Fibroblast of skin of left biceps (primary cell): ENCODE measurements around the gene OR8D1.

Experiments
- DNase-seq, 2 experiments: peaks; one replicate each; pipeline ENCODE4 v3.0.0-alpha.2; 2013; ENCODE audit warnings: low read depth in 2 of 2

Gene OR8D1

GRCh38 chr11:124313849-124314248 lies at the start of gene OR8D1:
Gene OR8D1, minus strand, starts transcription at chr11:124313949. Its CDS starts 3,183 bp downstream, at chr11:124310766.
- DNase-seq, result no peak

GRCh38 chr11:124359566-124359965 lies 45.8 kb upstream of the OR8D1 start:
- DNase-seq, result no peak

GRCh38 chr11:124346311-124346955 lies 32.7 kb upstream of the OR8D1 start:
- no peak for DNase-seq

GRCh38 chr11:124344346-124344745 lies 30.6 kb upstream of the OR8D1 start:
- no peak for DNase-seq

- DNase-seq, result no peak
Measured at GRCh38 chr11:124340142-124340447, 26.3 kb upstream of the OR8D1 start.

- DNase-seq, result no peak
Measured at GRCh38 chr11:124339396-124340141, 25.8 kb upstream of the OR8D1 start.

- no peak for DNase-seq
Measured at GRCh38 chr11:124331873-124332272, 18.1 kb upstream of the OR8D1 start.

GRCh38 chr11:124329787-124330478 lies 16.2 kb upstream of the OR8D1 start:
- DNase-seq, result no peak

GRCh38 chr11:124327775-124328174 lies 14.0 kb upstream of the OR8D1 start:
- no peak for DNase-seq

GRCh38 chr11:124322356-124322755 lies 8.6 kb upstream of the OR8D1 start:
- no peak for DNase-seq

- no peak for DNase-seq
Measured at GRCh38 chr11:124320097-124320496, 6.3 kb upstream of the OR8D1 start, which contains the start of gene OR8D2. Gene OR8D2, minus strand, starts transcription at chr11:124320197. Its CDS starts 0 bp downstream, at chr11:124320197.

- DNase-seq, result no peak
Measured at GRCh38 chr11:124315052-124315451, 1.3 kb upstream of the OR8D1 start.

GRCh38 chr11:124313131-124313530 lies 618 bp downstream of the OR8D1 start:
- DNase-seq, result no peak

GRCh38 chr11:124311670-124312069 lies 2.1 kb downstream of the OR8D1 start:
- DNase-seq, result no peak

- DNase-seq, result no peak
Measured at GRCh38 chr11:124311269-124311668, 2.5 kb downstream of the OR8D1 start.

GRCh38 chr11:124310721-124311120 lies 3.0 kb downstream of the OR8D1 start:
- no peak for DNase-seq

- no peak for DNase-seq
Measured at GRCh38 chr11:124307093-124307492, 6.7 kb downstream of the OR8D1 start.

GRCh38 chr11:124302347-124303125 lies 11.2 kb downstream of the OR8D1 start:
- no peak for DNase-seq

- DNase-seq, result peak in 1 of 2 experiments; percentile 19
Measured at GRCh38 chr11:124301548-124301947, 12.2 kb downstream of the OR8D1 start.

GRCh38 chr11:124297921-124298320 lies 15.8 kb downstream of the OR8D1 start:
- DNase-seq, result peak in 1 of 2 experiments; percentile 10

- no peak for DNase-seq
Measured at GRCh38 chr11:124296016-124296415, 17.7 kb downstream of the OR8D1 start.

GRCh38 chr11:124294687-124295086 lies 19.1 kb downstream of the OR8D1 start:
- DNase-seq, result no peak
